ENCODE results near the gene CRY2. TPM values are rescaled to one million over a fixed set of nuclear protein-coding genes. Genes with fewer than 3 reads are reported as not detected.

Gene CRY2
- total and polyA plus RNA-seq, 2 of the 13 experiments (the other 11 are each of a cell fraction or from before 2014, with no cell fraction given): 10.1 to 12.2 TPM

DNA sequence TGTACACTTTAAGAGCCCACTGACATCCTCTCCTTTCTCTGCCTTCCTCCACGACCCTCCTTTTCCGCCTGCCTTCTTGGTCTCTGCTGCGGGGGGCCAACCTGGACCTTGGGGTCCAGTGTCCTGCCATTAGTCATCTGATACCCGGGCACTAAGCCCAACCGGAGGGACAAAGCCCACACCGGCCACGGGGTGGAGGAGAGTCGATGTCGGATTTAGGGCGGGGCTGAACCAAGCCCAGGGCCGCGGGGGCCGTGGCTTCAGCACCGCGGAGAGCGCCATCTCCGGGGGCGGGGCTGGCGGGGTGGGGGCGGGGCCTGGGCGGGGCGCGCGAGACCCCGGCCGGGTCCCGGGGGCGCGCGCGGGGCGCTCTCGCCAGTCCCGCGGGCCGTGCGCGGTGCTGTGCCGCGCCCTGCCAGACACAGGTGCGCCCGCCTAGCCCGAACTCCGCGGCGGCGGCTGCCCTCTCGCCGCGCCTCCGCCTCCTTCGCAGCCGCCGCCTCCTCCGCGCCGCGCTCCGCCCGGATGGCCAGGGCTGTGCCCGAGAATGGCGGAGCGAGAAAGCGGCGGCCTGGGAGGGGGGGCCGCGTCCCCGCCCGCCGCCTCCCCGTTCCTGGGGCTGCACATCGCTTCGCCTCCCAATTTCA lies 38.1 kb downstream of the CRY2 start, which contains the start of gene MAPK8IP1 (continued):
- TF ChIP-seq ZNF441 (CRISPR knock-in tag; IDR thresholded peaks at IDR 0.05; ENCODE audit: borderline replicate concordance) (peak; percentile 78; the same call in 1 of the 2 replicates), SP2 (CRISPR knock-in tag; IDR thresholded peaks at IDR 0.05) (no peak), ADNP (CRISPR knock-in tag; IDR thresholded peaks at IDR 0.05) (no peak), MAFK (conservative IDR thresholded peaks at IDR 0.05 in 1 of 2, IDR thresholded peaks at IDR 0.05 in 1 of 2; ENCODE audit: low read length in 2 of 2) (no peak), MBD4 (IDR thresholded peaks at IDR 0.05; ENCODE audit: borderline replicate concordance, low read length) (no peak), MED13 (CRISPR knock-in tag; IDR thresholded peaks at IDR 0.05) (no peak), E2F1 (CRISPR knock-in tag; IDR thresholded peaks at IDR 0.05) (no peak), PRDM10 (CRISPR knock-in tag; IDR thresholded peaks at IDR 0.05; ENCODE audit: low read depth) (peak; percentile 84), IRF9 (CRISPR knock-in tag; IDR thresholded peaks at IDR 0.05; ENCODE audit: borderline replicate concordance) (no peak), PITX1 (CRISPR knock-in tag; IDR thresholded peaks at IDR 0.05) (no peak), PRPF4 (IDR thresholded peaks at IDR 0.05; ENCODE audit: low read depth, low read length, poor library complexity, severe bottlenecking) (no peak)
- TF ChIP-seq, protein P1, sequence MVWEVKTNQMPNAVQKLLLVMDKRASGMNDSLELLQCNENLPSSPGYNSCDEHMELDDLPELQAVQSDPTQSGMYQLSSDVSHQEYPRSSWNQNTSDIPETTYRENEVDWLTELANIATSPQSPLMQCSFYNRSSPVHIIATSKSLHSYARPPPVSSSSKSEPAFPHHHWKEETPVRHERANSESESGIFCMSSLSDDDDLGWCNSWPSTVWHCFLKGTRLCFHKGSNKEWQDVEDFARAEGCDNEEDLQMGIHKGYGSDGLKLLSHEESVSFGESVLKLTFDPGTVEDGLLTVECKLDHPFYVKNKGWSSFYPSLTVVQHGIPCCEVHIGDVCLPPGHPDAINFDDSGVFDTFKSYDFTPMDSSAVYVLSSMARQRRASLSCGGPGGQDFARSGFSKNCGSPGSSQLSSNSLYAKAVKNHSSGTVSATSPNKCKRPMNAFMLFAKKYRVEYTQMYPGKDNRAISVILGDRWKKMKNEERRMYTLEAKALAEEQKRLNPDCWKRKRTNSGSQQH (CRISPR knock-in tag; IDR thresholded peaks at IDR 0.05; ENCODE audit: low read depth): 0 out of 2 replicates have a peak, but pooled peaks have one; percentile 24
- TF ChIP-seq, protein P2, sequence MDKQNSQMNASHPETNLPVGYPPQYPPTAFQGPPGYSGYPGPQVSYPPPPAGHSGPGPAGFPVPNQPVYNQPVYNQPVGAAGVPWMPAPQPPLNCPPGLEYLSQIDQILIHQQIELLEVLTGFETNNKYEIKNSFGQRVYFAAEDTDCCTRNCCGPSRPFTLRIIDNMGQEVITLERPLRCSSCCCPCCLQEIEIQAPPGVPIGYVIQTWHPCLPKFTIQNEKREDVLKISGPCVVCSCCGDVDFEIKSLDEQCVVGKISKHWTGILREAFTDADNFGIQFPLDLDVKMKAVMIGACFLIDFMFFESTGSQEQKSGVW (CRISPR knock-in tag; IDR thresholded peaks at IDR 0.05; ENCODE audit: borderline replicate concordance): no peak
- TF ChIP-seq, protein P3, sequence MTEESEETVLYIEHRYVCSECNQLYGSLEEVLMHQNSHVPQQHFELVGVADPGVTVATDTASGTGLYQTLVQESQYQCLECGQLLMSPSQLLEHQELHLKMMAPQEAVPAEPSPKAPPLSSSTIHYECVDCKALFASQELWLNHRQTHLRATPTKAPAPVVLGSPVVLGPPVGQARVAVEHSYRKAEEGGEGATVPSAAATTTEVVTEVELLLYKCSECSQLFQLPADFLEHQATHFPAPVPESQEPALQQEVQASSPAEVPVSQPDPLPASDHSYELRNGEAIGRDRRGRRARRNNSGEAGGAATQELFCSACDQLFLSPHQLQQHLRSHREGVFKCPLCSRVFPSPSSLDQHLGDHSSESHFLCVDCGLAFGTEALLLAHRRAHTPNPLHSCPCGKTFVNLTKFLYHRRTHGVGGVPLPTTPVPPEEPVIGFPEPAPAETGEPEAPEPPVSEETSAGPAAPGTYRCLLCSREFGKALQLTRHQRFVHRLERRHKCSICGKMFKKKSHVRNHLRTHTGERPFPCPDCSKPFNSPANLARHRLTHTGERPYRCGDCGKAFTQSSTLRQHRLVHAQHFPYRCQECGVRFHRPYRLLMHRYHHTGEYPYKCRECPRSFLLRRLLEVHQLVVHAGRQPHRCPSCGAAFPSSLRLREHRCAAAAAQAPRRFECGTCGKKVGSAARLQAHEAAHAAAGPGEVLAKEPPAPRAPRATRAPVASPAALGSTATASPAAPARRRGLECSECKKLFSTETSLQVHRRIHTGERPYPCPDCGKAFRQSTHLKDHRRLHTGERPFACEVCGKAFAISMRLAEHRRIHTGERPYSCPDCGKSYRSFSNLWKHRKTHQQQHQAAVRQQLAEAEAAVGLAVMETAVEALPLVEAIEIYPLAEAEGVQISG (CRISPR knock-in tag; IDR thresholded peaks at IDR 0.05): peak; percentile 44; the same call in 1 of the 2 replicates

All from HepG2 (cell line).